Fibroblast of skin of back (primary cell): Measurements from ENCODE around the gene MAGT1.
A peak's percentile ranks its signal among the peaks of the same experiment; 100 is the strongest.
"Not testable (repeated sequence)": the region's sequence is repeated elsewhere in the genome, so short reads cannot be mapped to it uniquely, and the experiment has no call there.

ENCODE experiments used
- DNase-seq: peaks from one replicate; pipeline ENCODE4 v3.0.0-alpha.2; 2013

Gene MAGT1

GRCh38 chrX:77831544-77831943, 63.7 kb downstream of the MAGT1 start:
- DNase-seq: not testable (repeated sequence)

GRCh38 chrX:77821989-77822388, 73.2 kb downstream of the MAGT1 start:
- DNase-seq: not testable (repeated sequence)

GRCh38 chrX:77820091-77820727, 75.0 kb downstream of the MAGT1 start:
- no peak for DNase-seq

- DNase-seq: no peak
Observed at GRCh38 chrX:77814210-77814609, 81.0 kb downstream of the MAGT1 start.

GRCh38 chrX:77802201-77802600, 93.0 kb downstream of the MAGT1 start:
- no peak for DNase-seq

GRCh38 chrX:77795124-77795523, 100.1 kb downstream of the MAGT1 start:
- no peak for DNase-seq

GRCh38 chrX:77793946-77794345, 101.3 kb downstream of the MAGT1 start:
- no peak for DNase-seq

- peak; percentile 23 for DNase-seq
Observed at GRCh38 chrX:77788050-77788449, 107.2 kb downstream of the MAGT1 start.

GRCh38 chrX:77786365-77786680, 108.9 kb downstream of the MAGT1 start:
- no peak for DNase-seq

- DNase-seq: peak; percentile 83
Observed at GRCh38 chrX:77785486-77786364, 109.5 kb downstream of the MAGT1 start, which contains the start of gene ATRX. ATRX (minus strand) TSS chrX:77786216; CDS start chrX:77786001, 215 bp downstream.

GRCh38 chrX:77779695-77780094, 115.5 kb downstream of the MAGT1 start:
- no peak for DNase-seq

GRCh38 chrX:77776659-77777058, 118.6 kb downstream of the MAGT1 start:
- DNase-seq: no peak
